GM18505 (cell line): Measurements from ENCODE around the gene IL17RC.
"Not testable (repeated sequence)": the region's sequence is repeated elsewhere in the genome, so short reads cannot be mapped to it uniquely, and the experiment has no call there.

Source experiments
- ATAC-seq: cut with Tn5 transposase; IDR thresholded peaks from one replicate; pipeline ENCODE4 v1.9.1; 2021; ENCODE audit not compliant: unreplicated experiment
- POLR2A ChIP-seq: IDR thresholded peaks from 4 replicates; pipeline ENCODE4 v1.6.1; 2011; ENCODE audit warnings: borderline replicate concordance; ENCODE audit not compliant: insufficient read depth, insufficient read length; ENCODE audit errors: extremely low read depth

IL17RC gene

GRCh38 chr3:9899289-9899791, 17.6 kb upstream of the IL17RC start:
- no peak for TF ChIP-seq POLR2A
- ATAC-seq, result no peak

GRCh38 chr3:9900965-9901415, 15.9 kb upstream of the IL17RC start:
- ATAC-seq, result not testable (repeated sequence)

GRCh38 chr3:9901967-9902366, 14.9 kb upstream of the IL17RC start:
- no peak for TF ChIP-seq POLR2A
- ATAC-seq, result no peak

GRCh38 chr3:9902372-9903237, 14.3 kb upstream of the IL17RC start, which contains the start of gene IL17RE:
TSS of gene IL17RE (plus strand) at chr3:9902848. CDS start at chr3:9902933, 85 bp downstream.
- TF ChIP-seq POLR2A, result no peak
- no peak for ATAC-seq

GRCh38 chr3:9903238-9903624, 13.7 kb upstream of the IL17RC start:
- no peak for ATAC-seq
- TF ChIP-seq POLR2A, result no peak

GRCh38 chr3:9903904-9904303, 13.0 kb upstream of the IL17RC start:
- no peak for TF ChIP-seq POLR2A
- no peak for ATAC-seq

GRCh38 chr3:9906480-9906879, 10.4 kb upstream of the IL17RC start:
- no peak for ATAC-seq
- TF ChIP-seq POLR2A, result no peak

- no peak for TF ChIP-seq POLR2A
- no peak for ATAC-seq
These were observed 8.6 kb upstream of the IL17RC start for GRCh38 chr3:9908286-9908685.

GRCh38 chr3:9909221-9910013, 7.5 kb upstream of the IL17RC start:
- no peak for TF ChIP-seq POLR2A
- no peak for ATAC-seq

GRCh38 chr3:9911863-9912262, 5.0 kb upstream of the IL17RC start:
- no peak for TF ChIP-seq POLR2A
- ATAC-seq, result no peak

GRCh38 chr3:9912294-9912935, 4.5 kb upstream of the IL17RC start:
- no peak for TF ChIP-seq POLR2A
- ATAC-seq, result no peak

- no peak for TF ChIP-seq POLR2A
These were observed 3.3 kb upstream of the IL17RC start for GRCh38 chr3:9913601-9914000.

GRCh38 chr3:9914011-9914410, 2.9 kb upstream of the IL17RC start:
- ATAC-seq, result no peak
- no peak for TF ChIP-seq POLR2A

More at GRCh38 chr3:9913601-9914000, 3.3 kb upstream of the IL17RC start:
- ATAC-seq, result no peak

- TF ChIP-seq POLR2A, result no peak
- ATAC-seq, result no peak
These were observed 2.2 kb upstream of the IL17RC start for GRCh38 chr3:9914559-9915253.
